GM19240 (cell line): ENCODE data around the gene AMIGO1.
A peak's percentile ranks its signal among the peaks of the same experiment; 100 is the strongest.

ENCODE experiments used
- DNase-seq: peaks from one replicate; pipeline ENCODE4 v3.0.0; 2011; ENCODE audit warnings: low spot score; ENCODE audit not compliant: insufficient read length

The AMIGO1 gene

DNA sequence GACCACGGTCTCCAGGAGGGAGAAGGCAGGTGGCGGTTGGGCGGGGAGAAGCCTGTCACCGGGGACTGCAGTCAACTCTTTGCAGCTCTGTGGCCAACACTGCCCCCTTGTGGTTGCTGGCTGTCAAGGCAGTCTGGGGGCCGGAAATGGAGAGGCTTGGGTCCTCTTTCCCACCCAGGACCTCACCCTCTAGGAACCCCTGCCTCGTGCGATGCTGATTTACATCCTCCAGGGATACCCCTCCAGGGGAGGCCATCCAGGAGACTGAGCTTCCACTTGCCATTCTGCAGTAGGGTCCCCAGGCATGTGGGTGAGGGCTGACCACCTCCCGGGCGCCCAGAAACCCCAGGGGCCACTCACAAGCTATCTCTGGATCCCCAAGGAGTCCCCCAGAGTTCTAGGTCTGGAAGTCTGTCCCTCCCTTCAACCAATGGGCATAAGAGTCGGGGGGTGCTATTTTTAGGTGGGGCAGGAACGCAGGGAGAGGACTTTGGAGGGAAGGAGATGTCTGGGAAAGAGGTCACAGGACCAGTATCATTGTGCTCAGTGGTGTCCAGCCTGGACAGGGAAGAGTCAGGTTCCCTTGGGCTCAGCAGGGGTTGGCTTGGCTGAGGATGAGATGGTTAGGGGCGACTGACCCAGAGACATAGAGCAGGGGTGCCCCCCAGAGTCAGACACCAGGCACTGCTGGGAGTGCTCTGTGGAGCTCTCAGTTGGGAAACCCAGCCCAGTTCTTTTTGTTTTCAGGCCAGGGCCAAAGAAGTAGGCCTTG is 23.0 kb upstream of the AMIGO1 start:
- peak; percentile 69 for DNase-seq

DNA sequence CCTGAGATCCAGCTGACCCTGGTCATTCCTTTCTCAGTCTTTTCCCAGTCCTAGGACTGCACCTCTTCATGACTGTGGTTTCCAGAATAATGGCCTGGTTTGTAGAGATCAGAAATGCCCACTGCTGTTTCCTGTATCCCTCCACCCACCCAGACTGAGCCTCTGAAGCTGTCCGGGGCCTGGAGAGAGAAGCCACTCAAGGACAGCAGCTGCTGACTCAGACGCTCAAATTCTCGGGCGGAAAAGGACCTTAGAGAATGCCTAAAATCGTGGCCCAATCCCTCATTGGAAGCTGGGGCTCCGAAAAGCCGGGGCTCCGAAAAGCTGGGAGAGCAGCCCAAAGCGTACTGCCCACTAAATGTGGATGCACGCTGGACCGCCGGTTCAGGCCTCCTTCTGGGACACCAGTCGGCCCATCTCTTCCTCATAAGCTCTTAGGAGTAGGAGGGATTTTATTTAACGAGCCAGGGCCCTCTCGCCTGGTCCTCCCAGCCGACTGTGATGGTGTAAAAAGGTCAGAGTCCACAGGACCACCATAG is 22.4 kb upstream of the AMIGO1 start:
- DNase-seq, result no peak

DNA sequence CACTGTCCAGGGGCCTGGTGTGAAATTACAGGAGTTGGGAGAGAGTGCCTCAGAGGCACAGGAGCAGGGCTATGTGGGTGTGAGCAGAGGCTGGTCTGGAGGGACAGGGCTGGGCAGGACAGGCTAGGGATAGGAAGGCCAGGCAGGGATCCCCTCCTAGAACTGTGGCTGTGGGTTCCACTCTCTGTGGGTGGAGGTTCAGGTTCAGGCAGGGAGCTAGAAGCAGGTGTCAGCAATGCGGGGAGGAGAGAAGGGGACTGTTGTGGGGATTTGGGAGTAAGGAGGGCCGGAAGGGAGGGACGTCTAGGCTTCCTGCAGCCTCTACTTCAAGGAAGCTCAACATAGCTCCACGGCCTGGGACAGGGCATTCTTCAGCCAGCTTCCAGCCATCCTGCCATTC is 21.9 kb upstream of the AMIGO1 start:
- DNase-seq, result no peak

DNA sequence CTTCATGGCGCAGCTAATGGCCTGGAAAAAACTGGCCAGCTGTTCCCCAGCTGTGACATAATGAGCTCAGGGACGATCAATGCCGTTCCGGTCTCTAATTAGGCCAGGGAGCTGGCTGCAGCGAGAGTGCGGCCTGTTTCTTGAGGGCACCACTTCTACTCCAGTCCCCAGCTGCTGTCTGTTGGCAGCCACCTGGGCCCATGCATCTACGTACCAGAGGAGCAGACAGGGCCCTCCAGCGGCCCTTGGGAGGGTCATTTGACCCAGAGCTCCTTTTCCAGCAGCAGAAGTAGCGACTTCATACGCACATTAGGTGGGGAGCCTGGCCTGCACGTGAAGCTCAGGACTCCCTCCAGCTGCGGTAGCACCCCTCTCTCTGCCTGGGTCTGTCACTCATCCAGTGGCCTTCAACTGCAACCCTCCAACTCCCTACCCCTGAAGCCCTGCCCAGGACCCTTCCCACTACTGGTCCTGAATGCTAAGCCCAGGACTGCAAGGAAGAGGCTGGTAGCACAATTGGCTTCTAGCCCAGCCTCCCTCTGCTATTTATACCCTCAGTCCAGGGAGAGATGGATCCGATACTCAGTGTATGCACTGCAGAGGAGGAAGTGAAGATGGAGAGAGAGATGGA is 21.0 kb upstream of the AMIGO1 start:
- no peak for DNase-seq

DNA sequence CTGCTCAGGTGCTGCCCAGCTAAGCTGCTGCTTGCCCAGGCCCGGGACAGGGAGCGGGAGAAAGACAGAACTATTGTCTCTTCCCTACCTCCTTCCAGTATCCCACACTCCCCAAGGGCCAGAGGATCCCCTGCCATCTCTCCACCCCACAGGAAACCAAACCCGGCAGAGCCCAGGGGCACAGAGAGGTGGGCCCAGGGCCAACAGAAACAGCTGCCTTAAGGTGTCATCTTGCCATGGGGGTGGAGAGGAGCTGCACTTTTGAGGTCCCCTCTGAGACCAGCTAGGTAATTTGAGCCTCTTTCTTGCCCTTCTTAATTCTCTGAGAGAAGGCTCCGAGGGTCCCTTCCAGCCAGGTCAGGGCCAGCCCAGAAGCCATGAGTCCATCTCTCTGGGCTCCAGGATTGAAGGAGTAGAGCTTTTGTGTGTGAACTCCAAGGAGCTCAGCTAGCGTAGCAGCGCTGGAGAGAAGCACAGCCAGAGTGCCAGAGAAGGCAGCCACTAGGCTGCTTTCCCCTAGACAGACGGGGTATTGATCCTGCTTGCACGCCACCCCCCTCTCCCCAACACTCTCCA is 20.4 kb upstream of the AMIGO1 start:
- no peak for DNase-seq

DNA sequence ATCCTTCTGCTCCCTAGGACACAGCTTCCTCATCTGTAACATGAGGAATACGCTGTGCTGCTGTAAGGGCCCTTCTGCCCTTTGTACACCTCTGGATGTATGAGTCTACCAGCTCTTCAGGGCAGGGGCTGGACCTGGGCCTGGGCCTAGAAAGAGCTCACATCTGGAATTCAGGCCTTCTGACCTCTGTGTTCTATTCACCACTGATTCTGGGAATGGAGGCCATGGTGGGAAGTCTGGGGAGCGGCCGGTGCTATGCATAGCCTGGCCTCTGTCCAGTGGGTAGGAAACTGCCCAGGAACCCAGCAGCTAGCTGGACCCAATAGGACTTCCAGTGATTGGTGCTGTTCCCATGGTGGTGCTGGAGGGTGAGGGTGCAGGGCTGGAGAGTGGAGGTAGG is 19.2 kb upstream of the AMIGO1 start:
- DNase-seq, result no peak

DNA sequence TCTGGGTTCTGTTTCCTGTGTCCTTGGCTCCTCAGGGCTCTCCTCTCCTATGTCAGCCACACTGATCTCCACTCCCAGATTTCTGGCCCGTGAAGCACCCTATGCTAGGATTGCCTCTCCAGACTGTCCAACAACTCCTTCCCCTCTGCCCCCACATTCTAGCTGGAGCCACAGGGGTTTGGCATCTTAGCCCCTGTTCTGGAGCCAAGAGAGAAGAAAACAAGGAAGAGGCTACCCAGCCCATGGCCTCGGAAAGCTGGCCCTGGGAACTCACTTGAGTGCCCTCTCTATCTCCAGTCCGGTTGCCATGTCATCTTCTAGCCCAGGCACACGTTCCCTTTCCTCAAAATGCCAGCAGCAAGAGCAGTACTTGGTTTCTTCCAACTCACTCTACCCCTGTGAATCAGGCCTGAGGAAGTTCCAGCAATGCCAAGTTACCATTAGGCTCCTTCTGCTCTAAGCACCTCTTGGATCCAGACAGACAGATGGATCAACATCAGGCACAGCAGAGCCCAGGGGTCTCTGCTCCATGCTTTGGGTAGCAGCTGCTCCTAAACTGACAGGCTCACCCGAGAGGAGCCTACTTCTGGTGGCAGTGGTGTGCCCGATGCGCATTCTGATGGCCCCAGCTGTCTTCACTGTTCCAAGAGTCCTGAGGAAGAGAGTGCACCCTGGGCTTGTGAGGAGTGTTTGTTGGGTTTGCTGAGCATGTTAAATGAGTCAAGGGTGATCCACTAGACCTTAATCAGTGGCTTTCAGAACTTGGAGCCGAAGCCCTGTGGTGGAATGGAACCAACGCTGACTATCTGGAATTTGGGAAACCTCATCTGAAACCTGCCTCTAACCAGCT is 18.5 kb upstream of the AMIGO1 start:
- DNase-seq, result no peak

DNA sequence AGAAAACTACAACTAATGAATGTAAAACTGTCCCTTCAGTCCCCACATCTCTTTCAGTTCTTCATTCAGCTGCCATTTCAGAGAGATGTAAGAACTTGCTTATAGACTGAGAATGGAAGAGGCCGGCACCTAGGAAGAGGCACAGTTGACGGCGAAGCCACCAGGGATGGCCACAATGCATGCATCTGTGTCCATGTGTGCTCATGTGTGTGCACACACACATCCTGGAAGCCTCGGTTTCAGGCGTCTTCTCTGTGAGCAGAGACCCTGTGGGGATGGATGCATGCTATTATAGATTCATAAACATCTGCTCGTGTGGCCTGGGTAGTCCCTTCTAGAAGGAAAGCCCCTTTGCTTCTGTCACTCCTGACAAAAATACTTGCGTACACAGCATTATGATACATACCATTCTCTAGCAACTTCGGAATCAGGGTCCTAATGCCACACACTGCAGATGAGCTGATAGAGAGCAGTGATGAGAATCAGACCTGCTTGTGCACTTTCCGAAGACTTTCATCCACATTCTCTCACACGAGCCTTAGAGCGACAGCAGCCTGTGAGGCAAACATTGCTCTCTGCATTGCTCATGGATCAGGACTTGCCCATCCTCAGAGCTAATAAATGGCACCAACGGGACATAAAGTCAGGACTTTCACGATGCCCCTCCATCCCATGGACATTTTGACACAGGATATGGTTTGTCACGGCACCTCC is 17.7 kb upstream of the AMIGO1 start:
- no peak for DNase-seq

DNA sequence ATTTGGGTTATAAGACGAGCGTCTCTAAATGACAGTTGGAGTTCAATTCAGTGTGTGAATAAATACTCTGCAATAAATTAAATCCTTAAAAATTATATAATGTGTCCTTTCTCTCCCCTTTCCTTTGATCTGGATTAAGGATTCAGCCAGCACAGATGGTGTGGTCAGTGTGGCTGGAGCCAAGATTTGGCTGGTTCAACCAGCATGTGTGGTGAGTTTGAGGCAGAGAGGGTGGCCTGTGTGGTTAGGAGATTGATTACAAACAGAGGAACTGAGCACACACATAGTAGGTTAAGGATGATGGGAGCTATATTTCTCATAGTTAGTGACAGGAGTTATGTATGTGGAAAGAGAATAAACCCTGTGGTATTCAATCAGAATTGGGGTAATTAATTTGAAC is 14.2 kb upstream of the AMIGO1 start:
- no peak for DNase-seq

DNA sequence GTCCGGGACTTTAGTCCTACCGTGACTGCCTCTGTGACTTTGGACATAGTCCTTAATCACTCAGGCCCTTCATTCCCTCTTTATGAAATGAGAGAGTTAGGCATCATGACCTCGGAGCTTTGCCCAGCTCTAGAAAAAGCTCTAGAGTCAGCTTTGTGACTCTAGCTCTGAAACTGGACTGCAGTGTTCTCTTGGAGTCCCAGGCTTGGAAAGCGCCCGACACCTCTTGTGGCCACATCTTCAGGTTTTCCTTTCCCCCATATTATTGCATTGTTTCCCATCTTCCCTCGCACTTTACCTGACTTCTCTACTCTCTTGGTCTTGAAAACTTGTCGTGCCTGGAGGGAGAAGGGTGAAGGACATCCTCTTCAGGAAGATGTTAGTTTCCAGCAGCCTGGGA is 12.5 kb upstream of the AMIGO1 start:
- no peak for DNase-seq

DNA sequence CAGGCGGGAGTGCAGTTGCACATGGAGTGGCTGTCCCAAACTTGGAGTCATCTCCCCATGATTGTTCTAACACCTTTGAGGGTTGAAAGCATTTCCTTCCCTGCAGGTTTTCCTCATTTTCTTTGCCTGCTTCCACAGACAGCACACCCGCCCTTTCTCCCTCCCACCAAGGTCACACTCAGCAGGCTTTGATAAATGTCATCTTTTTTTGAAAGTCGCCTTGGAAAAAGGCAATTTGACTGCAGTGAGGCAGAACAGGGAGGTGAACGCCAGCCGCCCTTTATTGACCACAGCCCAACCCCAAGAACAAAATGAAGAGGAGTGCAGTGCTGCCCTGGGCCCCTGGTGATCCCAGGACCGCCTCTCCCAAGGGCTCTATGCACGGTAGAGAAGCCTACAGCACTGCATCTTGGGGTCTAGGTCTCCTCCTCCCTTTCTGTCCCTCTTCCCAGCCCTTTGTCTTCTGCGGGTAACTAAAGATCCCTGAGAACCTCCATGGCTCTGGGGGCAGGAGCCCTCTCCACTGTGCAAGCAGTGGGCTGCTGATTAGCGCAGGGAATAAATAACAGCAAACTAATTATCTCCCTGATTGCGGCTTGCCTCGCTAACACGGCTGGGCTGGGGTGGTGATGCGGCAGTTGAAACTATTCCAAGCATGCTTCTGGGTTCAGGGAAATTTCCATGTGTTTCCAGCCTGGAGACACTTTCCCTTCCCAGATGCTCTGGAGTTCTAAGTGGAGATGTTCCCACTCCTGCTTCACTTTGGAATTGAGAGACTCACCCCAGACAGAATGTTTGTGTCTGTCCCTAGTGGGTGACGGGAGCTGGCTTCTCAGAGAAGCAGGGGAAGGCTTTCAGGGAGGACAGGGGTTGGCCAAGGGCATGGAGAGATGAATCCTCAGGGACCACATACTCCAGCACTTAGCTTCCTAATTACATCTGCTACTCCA is 11.8 kb upstream of the AMIGO1 start:
- no peak for DNase-seq

DNA sequence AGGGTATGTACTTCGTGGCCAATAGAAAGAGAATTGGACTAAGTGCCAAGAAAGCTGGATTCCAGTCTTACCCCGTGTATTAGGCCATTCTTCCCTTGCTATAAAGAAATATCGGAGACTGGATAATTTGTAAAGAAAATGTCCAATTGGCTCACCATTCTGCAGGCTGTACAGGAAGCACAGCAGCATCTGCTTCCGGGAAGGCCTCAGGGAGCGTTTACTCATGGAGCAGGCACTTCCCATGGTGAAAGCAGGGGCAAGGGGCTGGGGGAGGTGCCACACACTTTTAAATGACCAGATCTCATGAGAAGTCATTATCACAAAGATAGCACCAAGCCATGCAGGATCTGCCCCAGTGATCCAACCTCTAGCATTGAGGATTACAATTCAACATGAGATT is 7.8 kb upstream of the AMIGO1 start:
- DNase-seq, result no peak

DNA sequence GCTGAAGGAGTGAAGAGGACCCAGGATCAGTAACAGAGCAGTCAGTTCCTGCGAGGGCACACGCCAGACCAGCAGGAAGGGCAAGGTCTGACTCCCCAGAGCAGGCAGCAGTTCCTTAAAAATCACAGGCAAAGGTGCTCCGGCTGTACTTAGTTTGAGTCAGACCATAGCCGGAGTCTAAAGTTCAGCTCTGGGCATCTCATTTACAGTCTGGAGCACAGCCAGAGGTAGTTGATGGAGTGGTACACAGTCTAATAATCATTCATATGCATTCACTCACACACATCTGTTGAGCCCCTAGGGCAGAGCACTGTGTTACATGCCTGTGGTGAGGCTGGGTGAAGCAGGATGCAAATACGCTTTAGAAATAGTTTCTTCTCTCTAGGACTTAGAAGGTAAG is 7.3 kb upstream of the AMIGO1 start:
- no peak for DNase-seq

DNA sequence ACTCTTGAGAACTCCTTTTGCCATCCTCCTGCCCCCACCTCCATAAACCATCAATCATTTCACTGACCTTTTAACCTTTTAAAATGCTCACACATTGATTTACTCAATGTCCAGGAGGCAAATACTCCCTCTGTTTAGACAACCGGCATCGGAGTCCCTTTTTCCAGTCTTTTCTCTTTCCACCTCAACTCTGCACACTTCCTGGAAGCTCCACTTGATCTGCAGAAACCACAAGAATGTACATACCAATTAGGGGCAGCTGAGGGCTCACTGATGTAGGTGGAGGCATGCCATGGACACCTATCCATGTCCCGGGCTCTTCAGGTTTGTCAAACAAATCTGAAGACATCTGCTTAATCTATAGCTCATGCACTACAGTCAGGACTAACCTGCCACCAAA is 5.3 kb upstream of the AMIGO1 start:
- DNase-seq, result no peak

DNA sequence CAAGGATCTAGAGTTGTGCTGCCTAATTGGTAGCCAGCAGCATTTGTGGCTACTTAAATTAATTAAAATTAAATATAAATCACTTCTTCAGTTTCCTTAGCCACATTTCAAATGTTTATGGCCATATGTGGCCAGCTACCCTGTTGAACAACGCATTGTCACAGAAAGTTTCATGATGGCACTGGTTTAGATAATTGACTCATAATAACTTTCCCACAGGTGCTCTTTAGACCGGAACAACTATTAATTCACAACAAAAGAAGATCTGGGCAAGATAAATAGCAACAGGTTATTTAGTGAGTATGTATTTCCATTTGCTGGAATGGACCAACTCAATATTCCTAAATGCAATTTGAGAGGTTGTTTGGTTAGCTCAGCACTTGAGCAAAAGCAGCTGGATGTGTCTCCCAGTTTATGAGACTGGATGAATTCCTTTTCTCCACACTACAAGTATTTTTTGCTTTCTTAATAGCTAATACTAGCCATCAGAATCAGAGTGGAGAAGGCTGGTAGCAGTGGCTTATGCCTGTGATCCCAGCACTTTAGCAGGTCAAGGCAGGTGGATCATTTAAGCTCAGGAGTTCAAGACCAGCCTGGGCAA is 3.7 kb upstream of the AMIGO1 start:
- DNase-seq, result no peak

DNA sequence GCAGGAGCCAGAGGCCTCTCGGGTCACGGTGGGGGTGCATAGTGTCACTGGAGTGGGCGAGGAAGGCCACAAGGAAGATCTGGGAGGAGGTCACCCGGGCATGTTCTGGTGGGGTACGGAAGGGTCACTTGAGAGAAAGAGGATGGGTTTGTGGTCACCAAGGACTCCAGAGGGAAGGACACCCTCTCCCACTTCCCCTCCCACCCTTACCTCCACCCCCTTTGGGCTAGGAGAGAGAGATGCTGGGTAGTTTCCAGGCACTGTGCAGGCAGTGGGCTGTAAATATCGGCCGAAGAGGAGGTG is 703 bp downstream of the AMIGO1 start:
- DNase-seq, result no peak

DNA sequence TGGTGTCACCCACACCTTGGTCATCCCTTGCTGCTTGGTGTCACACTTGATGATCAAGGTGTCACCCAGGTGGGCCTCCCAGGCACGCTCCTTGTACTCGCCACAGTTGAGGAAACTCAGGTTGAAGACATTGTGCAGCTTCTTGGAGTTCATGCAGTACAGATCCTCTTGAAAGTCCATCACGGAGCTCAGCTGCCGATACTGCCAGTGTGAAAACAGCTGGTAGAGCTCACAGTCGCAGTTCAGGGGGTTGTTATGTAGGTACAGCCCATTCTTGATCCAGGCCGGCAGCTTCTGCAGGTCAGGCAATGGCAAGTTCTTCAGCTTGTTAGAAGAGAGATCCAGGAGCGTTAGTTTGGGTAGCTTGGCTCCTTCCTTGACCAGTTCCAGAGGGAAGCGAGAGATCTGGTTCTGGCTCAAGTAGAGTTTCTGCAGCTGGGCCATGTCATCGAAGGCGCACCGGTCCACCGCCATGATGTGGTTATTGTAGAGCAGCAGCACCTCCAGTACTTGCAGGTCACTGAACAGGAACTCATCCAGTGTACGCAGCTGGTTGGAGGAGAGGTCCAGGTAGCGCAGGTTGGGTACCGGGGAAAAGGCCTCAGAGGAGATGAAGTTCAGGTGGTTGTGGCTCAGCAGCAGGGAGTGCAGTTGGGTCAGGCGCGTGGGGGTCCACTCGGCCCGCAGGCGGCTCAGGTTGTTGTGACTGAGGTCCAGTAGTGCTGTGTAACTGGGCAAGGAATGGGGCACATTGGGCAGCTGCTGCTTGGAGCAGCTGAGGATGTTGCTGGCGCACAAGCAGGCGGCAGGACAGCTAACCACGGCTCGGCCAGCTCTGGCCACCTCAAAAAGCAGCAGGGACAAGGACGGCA is 1.3 kb downstream of the AMIGO1 start:
- DNase-seq, result no peak

DNA sequence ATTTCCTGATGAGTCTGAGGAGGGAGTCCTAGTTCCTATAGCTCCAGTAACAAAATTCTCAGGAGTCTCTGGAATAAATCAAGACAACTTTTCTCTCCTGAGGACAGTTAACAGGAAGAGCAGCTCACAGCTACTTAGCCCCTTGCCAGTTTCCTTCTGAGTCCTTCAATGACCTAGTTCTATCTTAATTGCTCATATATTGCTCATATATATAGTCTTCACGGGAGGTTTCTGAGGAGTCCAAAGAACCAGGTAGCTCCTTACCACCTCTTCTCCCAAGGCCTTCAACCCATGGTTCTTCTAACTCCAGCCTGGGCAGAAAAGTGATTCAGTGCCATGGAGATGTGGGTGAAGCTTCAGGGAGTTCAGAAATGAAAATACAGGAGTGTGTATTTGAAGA is 4.6 kb downstream of the AMIGO1 start:
- no peak for DNase-seq

DNA sequence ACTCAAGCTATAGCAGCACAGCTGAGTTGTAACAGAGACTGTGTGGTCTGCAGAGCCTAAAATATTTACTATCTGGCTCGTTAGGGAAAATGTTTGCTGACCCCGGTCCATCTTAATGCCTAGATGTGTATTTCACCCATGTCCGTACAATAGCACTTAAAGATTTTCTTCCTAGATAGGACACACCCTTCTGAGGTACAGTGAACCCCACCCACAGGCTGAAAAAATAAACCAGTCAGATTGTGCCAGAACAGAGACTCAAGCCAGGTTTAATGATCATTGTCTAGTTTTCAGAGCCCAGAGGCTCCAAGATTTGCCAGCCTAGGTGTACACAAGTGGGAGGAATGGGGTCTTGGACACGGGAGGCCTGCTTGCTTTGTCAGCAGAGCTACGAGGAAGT is 5.6 kb downstream of the AMIGO1 start:
- no peak for DNase-seq
